KG1 (cell line): Measurements from ENCODE around the gene ZNF592.
"Not testable (repeated sequence)": the region's sequence is repeated elsewhere in the genome, so short reads cannot be mapped to it uniquely, and the experiment has no call there.

Experiments
- DNase-seq: peaks from one replicate; lab custom pipeline; 2025; lab: John Stamatoyannopoulos, UW

The ZNF592 gene

GRCh38 chr15:84749111-84749991 is 959 bp downstream of the ZNF592 start:
- DNase-seq: peak; percentile 44

GRCh38 chr15:84750583-84751092 is 2.2 kb downstream of the ZNF592 start:
- DNase-seq: no peak

- DNase-seq: not testable (repeated sequence)
These were observed 3.3 kb downstream of the ZNF592 start for GRCh38 chr15:84751721-84752120.

DNA sequence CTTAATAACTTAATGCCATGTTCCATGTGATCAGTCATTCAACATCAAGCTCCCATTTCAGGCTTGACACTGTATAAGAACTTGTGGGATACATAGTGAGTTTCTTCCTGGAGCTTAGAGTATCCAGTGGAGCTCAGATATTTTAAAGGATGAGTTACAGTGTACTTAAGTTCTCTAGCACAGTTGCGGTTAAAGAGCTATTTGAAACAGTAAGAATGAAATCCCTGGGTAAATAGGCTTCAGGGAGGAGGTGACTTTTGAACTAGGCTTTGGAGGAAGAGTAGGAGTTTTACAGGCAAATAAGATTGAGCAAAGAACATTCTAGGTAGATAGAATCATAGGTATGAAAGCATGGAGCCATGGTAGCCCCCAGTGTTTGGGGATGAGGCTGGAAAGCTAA is 3.8 kb downstream of the ZNF592 start:
- no peak for DNase-seq

- no peak for DNase-seq
These were observed 4.3 kb downstream of the ZNF592 start for GRCh38 chr15:84752700-84753099.

GRCh38 chr15:84754889-84755288 is 6.5 kb downstream of the ZNF592 start:
- DNase-seq: not testable (repeated sequence)

DNA sequence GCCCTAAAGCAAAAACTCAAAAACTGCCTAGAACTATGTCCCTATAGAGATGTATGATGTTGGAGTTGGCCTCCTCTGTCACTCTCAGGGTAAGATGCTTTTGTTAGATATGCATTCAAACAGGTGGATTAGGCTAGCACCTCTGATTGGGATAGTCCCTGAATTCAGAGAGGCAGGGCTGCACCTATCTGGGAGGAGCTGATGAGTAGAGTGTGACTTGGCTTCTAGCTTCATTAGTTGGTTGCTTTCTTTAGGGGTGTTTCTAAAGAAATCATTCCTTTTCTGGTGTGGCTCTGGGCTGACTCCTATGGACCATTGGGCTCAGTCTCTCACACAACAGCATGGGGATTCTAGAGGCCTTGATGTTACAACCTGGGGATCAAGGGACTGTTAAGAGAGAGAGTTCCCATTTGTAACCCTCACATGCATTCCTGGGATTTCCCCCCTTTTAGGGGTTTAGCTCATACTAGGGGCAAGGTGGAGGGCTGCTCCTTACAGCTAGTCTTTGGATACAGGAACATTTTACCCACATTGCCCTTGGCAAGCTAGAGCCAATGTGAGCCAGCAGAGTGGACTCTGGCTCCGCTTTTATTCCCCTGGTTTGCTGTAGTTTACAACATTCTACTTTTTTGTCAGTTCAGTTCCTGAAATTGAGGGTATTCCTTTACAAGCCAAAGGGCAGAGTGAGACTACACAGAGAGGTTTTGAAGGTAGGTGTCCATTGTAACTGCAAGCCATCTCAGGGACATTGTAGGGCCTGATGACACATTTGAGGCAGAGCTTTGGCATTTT is 7.5 kb downstream of the ZNF592 start:
- no peak for DNase-seq

- DNase-seq: no peak
These were observed 10.6 kb downstream of the ZNF592 start for GRCh38 chr15:84759018-84759417.

GRCh38 chr15:84760219-84760618 is 11.8 kb downstream of the ZNF592 start:
- DNase-seq: no peak

DNA sequence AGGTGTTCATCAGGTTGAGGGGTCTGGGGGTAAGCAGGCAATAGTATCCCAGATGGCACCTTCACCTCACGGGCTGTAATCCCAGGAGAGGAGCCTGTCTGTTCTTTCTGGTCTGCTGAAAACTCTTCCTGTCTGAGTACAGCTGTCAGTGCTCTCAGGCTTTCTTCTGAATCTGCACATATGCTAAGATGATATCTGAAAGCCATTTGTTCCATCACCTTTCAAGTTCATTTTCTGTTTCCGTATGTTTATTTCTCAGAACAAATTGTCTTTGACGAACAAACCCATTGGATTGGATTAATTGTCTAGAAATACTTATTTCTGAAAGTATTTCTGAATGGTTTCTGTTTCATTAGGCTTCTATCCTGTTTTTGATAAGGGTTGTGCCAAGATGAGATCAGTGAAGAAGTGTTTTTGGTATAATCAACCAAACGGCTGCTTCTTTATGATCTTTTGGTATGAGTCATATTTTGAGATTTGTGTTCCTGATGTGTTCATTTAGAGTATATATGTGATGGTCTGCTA is 13.3 kb downstream of the ZNF592 start:
- no peak for DNase-seq

DNA sequence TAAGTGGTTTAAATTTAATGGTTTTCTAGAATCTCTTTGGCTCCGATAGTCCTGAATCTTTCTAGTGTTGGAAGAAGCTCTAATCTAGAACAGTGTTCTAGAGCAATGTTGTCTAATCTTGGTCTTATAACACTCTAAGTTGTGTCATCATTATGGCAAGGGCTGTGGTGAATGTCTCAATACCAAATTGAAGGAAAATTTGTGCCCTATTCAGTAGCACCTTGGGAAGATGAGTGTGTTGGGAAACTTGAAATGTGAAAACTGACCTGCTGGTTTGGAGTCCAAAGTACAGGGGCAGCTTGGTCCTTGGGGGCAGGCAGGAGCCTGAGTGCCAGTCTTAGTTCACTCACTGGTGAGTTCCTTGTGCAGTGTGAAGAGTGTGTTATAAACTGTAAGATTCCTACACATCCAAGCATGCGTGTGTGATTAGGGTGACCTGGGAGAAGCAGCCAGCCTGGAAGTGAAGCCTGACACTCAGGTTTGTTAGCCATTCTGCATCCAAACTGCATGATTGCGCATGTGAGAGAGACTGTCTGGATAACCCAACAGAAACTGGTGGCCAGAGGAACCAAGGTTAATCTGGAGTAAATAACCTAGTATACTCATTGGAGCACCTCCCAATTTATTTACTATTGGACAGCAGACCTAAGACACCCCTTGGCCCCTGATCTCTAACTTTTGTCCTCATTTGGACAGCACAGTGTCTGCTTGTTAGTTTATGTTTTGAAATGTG is 14.6 kb downstream of the ZNF592 start:
- DNase-seq: no peak

DNA sequence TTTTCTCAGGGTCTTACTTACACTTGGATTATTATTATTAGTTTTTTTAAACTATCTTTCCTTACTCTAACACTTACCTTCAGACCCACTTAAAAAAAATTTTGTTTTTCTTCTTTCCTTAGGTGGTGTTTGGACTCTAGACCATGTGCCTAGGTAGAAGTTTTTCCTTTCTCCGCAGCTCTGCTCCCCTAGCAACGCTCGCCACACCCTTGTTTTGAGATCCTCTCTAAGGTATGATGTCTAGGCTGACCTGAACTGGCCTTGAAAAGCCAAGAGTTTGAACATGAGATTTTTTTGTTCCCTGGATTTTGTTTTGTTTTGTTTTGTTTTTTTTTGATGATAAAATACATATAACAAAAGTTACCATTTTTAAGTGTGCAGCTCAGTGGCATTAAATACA is 16.2 kb downstream of the ZNF592 start:
- no peak for DNase-seq

DNA sequence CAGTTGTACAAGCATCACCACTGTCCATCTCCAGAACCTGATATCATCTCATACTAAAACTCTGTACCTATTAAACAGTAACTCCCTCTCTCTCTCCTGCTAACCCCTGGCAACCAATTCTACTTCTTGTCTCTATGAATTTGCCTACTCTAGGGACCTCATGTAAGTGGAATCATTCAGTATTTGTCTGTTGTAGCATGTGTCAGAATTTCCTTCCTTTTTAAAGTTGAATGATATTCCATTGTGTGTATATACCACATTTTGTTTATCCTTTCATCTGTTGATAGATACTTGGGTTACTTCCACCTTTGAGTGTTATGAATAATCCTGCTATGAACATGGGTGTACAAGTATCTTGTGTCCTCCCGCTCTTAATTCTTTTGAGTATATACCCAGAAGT is 16.6 kb downstream of the ZNF592 start:
- no peak for DNase-seq

DNA sequence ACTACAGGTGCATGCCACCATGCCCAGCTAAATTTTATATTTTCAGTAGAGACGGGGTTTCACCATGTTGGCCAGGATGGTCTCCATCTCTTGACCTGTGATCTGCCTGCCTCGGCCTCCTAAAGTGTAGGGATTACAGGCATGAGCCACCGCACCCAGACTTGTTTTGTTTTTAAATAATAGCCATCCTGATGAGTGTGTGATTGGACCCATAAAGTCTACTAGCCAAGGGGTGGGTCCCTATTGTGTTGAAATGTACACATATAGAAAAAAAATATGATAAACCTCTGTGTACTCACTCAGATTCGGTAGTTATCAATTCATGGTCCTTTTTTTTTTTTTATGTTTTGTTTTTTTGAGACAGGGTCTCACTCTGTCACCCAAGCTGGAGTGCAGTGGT is 17.3 kb downstream of the ZNF592 start:
- no peak for DNase-seq

- no peak for DNase-seq
These were observed 18.2 kb downstream of the ZNF592 start for GRCh38 chr15:84766461-84767035.

DNA sequence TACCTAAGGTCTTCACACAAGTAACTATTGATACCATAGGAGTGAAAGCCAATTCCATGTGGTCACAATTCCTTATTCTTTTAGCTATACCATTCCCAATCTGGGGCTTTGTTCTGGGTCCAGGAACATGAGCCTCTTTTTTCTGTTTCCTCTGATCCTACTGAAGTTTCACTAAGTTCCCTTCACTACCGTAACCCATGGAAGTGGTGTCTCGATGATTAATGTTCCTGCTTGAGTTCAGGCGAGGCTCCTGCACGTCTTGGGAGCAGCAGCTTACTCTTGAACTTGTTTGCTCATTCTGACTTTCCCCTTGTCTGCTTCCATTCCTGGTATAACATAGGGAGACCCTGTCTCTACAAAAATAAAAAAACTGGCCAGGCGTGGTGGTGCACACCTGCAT is 23.6 kb downstream of the ZNF592 start:
- DNase-seq: no peak

DNA sequence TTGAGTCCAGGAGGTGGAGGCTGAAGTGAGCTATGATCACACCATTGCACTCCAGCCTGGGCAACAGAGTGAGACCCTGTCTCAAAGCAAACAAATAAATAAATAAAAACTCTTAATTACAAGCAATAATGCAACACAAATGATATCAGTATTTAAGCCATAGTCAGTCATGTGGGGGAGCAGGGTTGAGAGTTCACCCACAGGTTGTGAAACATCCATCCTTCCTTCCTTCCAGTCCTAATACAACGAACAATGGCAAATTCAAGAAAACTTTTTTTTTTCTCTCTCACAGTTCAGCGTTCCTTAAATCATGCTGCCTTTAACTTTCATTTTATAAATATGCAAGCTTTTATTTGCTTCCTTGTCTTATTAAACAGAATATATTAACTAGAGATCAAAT is 24.1 kb downstream of the ZNF592 start:
- no peak for DNase-seq

GRCh38 chr15:84773716-84774115 is 25.3 kb downstream of the ZNF592 start:
- DNase-seq: no peak

DNA sequence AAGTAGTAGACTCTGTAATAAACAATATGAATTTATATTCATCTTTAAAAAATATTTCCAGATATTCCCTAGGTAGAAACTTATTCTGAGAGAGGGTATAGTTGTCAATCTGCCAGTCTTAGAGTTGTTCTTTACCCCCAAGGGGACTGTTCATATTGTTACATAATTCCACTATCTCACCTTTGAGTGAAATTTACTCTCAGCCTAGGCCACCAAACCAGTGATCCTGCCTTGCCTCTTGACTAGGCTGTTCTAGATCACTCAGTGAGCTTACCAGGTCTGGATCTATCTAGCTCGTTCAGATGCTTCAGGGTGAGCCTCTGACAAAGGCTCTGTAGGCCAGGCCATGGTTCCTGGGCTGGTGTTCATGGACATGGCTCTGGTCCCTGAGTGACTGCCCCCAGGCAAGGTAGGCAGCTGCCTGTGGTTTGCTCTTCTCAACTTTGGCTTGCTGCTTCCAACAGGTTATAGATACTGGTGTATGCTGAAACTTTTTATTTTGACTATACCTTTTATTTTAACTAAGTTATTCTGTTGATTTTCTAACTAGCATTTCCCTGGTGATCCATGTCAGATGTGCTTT is 27.6 kb downstream of the ZNF592 start:
- DNase-seq: no peak

GRCh38 chr15:84778194-84778593 is 29.8 kb downstream of the ZNF592 start:
- DNase-seq: no peak

DNA sequence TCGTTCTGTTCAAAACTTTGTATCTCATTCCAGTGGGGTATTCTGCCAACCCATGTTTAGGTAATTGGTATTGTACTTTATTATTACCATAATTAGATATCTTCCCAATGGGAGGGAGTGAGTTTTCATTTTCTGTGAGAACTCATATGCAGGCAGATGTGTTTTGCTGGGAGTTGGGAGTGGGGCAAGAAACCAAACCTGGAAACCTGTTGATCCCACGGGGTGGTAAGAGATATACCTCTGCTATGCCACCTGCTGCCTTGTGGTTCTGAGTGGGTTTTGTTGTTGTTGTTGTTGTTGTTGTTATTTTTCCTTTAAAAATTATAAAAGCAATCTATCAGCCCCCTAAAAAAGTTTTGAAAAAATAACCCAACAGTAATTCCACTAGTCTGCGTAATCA is 32.1 kb downstream of the ZNF592 start:
- no peak for DNase-seq
